ENCODE data around the gene SMCO2.

GRCh38 chr12:27464220-27464554 lies 17.7 kb downstream of the SMCO2 start:
- no peak for TF ChIP-seq CTCF (IDR thresholded peaks at IDR 0.05; ENCODE audit: low read depth, low read length, poor library complexity, severe bottlenecking)
- no peak for TF ChIP-seq EZH2phosphoT487 (IDR thresholded peaks at IDR 0.05; ENCODE audit: borderline replicate concordance, low read length)
